DMS79 treated with DMSO at 0.1 percent for 48 hours (cell line): ENCODE results near the gene MBD3L1.

Experiments used
- DNase-seq: peaks from one replicate; lab custom pipeline; 2025; lab: John Stamatoyannopoulos, UW

The MBD3L1 gene

GRCh38 chr19:8880868-8881488 is 48.8 kb downstream of the MBD3L1 start:
- DNase-seq: no peak

GRCh38 chr19:8881512-8881911 is 49.3 kb downstream of the MBD3L1 start:
- DNase-seq: no peak

- no peak for DNase-seq
Measured at GRCh38 chr19:8884416-8884815, 52.2 kb downstream of the MBD3L1 start.

GRCh38 chr19:8887364-8887763 is 55.2 kb downstream of the MBD3L1 start:
- no peak for DNase-seq

- no peak for DNase-seq
Measured at GRCh38 chr19:8890260-8890659, 58.1 kb downstream of the MBD3L1 start.
